Sigmoid colon (tissue), 4 donors: Measurements from ENCODE around the gene OR6K2.
"Not testable (repeated sequence)": the region's sequence is repeated elsewhere in the genome, so short reads cannot be mapped to it uniquely, and the experiment has no call there.

Experiments
- CTCF ChIP-seq, 4 experiments: fragments of 450-650 bp in 3 of 4; fragments of 200-600 bp in 1 of 4; IDR thresholded peaks; one replicate each; pipeline ENCODE4 v1.5.1; 2016 to 2019; ENCODE audit warnings: antibody characterized with exemption in 4 of 4, mild to moderate bottlenecking in 3 of 4, moderate library complexity in 2 of 4
- EP300 ChIP-seq, 4 donors: sonication (generic); formaldehyde crosslinking; IDR thresholded peaks; one replicate each; pipeline ENCODE4 v1.6.1; 2017; ENCODE audit warnings: antibody characterized with exemption in 4 of 4
- POLR2A ChIP-seq, 2 donors: fragments of 450-650 bp; IDR thresholded peaks; one replicate each; pipeline ENCODE4 v1.6.1; 2016; ENCODE audit warnings: antibody characterized with exemption in 2 of 2, mild to moderate bottlenecking in 2 of 2, moderate library complexity in 2 of 2
- POLR2AphosphoS5 ChIP-seq, 4 donors: sonication (generic); formaldehyde crosslinking; IDR thresholded peaks; one replicate each; pipeline ENCODE4 v1.6.1; 2017; ENCODE audit warnings: antibody characterized with exemption in 4 of 4

- TF ChIP-seq POLR2A, CTCF, POLR2AphosphoS5, EP300 (IDR thresholded peaks at IDR 0.05): not testable (repeated sequence)
These were observed 12.1 kb downstream of the OR6K2 start for GRCh38 chr1:158688343-158688742.
